H1 (cell line): ENCODE data around the gene PTPRF. TPM values are rescaled to one million over a fixed set of nuclear protein-coding genes. Genes with fewer than 3 reads are reported as not detected.

Source experiments
- CTCF ChIA-PET: fragments of 300-600 bp; sonication (Branson Sonifier 250); formaldehyde crosslinking; loops from one replicate; lab custom pipeline; 2021; ENCODE audit not compliant: partially characterized antibody; lab: Charles Lee
- POLR2A ChIA-PET: fragments of 300-600 bp; sonication (Branson Sonifier 250); formaldehyde crosslinking; loops from one replicate; lab custom pipeline; 2021; ENCODE audit warnings: inconsistent platforms; ENCODE audit not compliant: partially characterized antibody; lab: Charles Lee
- DNase-seq, 2 experiments: peaks; one replicate each; pipeline versions ENCODE4 v3.0.0 to v3.0.0-alpha.2; 2010 to 2022; ENCODE audit warnings: low spot score in 2 of 2, low read depth in 1 of 2, mixed read lengths in 1 of 2
- FAIRE-seq: peaks from 2 replicates; lab custom pipeline; 2011; peaks lifted over from hg19 to GRCh38; lab: Jason Lieb, UNC
- H2AFZ ChIP-seq: 2 replicates; pipeline ENCODE4 v1.8.1; 2012; ENCODE audit warnings: low read length, inconsistent platforms
- H2AK5ac ChIP-seq: 2 replicates; pipeline ENCODE4 v1.6.1; 2013; ENCODE audit warnings: low read depth, low read length
- H2BK120ac ChIP-seq: replicated peaks from 2 replicates; pipeline ENCODE3; 2013; ENCODE audit warnings: low read depth, low read length, inconsistent platforms
- H2BK12ac ChIP-seq: 2 replicates; pipeline ENCODE4 v1.6.1; 2013; ENCODE audit warnings: low read depth, low read length
- H2BK15ac ChIP-seq: 2 replicates; pipeline ENCODE4 v1.6.1; 2013; ENCODE audit warnings: low read length
- H2BK20ac ChIP-seq: 2 replicates; pipeline ENCODE4 v1.6.1; 2013; ENCODE audit warnings: low read length
- H2BK5ac ChIP-seq: 2 replicates; pipeline ENCODE4 v1.6.1; 2013; ENCODE audit warnings: low read depth, low read length
- H3K14ac ChIP-seq: 2 replicates; pipeline ENCODE4 v1.6.1; 2013; ENCODE audit warnings: inconsistent platforms; ENCODE audit not compliant: insufficient read length
- H3K18ac ChIP-seq: 2 replicates; pipeline ENCODE4 v1.6.1; 2013; ENCODE audit warnings: low read length; ENCODE audit errors: extremely low read depth
- H3K23ac ChIP-seq: 2 replicates; pipeline ENCODE4 v1.6.1; 2013; ENCODE audit warnings: inconsistent platforms; ENCODE audit not compliant: insufficient read length
- H3K23me2 ChIP-seq: 2 replicates; pipeline ENCODE4 v1.6.1; 2013; ENCODE audit warnings: low read depth, low read length
- H3K27ac ChIP-seq: 2 replicates; pipeline ENCODE4 v1.6.1; 2011; ENCODE audit warnings: low read depth, low read length, inconsistent platforms
- H3K27me3 ChIP-seq, 4 experiments: replicated peaks in 1 of 4; 1 replicate in 1 of 4; 2 replicates in 3 of 4; pipeline versions ENCODE4 v1.6.1 to v1.8.1; 2011 to 2013; ENCODE audit warnings: low read length in 3 of 4, mild to moderate bottlenecking in 3 of 4, inconsistent platforms in 2 of 4, mixed read lengths in 2 of 4, moderate library complexity in 1 of 4; ENCODE audit not compliant: control insufficient read depth in 3 of 4, insufficient read depth in 3 of 4; ENCODE audit errors: extremely low read depth in 1 of 4
- H3K36me3 ChIP-seq, 4 experiments: 2 replicates each; pipeline versions ENCODE4 v1.6.1 to v1.8.1; 2011 to 2013; ENCODE audit warnings: mild to moderate bottlenecking in 4 of 4, low read length in 3 of 4, moderate library complexity in 2 of 4, control low read depth in 1 of 4, inconsistent platforms in 1 of 4; ENCODE audit not compliant: insufficient read depth in 4 of 4, control insufficient read depth in 2 of 4
- H3K4ac ChIP-seq: replicated peaks from 2 replicates; pipeline ENCODE3; 2013; ENCODE audit warnings: low read length, low read depth, mixed read lengths, inconsistent platforms; ENCODE audit not compliant: insufficient read length
- H3K4me1 ChIP-seq, 4 experiments: replicated peaks in 1 of 4; 1 replicate in 1 of 4; 2 replicates in 3 of 4; pipeline versions ENCODE4 v1.6.1 to v1.8.1; 2011 to 2013; ENCODE audit warnings: low read length in 3 of 4, inconsistent platforms in 2 of 4, mixed read lengths in 1 of 4; ENCODE audit not compliant: insufficient read depth in 4 of 4, control insufficient read depth in 3 of 4
- H3K4me2 ChIP-seq, 2 experiments: 2 replicates each; pipeline versions ENCODE4 v1.6.1 to v1.8.1; 2011 to 2013; ENCODE audit warnings: low read depth in 2 of 2, low read length in 2 of 2, control low read depth in 1 of 2, inconsistent platforms in 1 of 2, mild to moderate bottlenecking in 1 of 2; ENCODE audit not compliant: insufficient read depth in 1 of 2
- H3K4me3 ChIP-seq, 4 experiments: fragments of 200-600, 300-600 bp in 1 of 4; sonication (generic), shearing (Covaris generic), sonication (Bioruptor Twin) in 1 of 4; 2 replicates each; pipeline versions ENCODE4 v1.5.1 to v1.8.1; 2011 to 2016; ENCODE audit warnings: low read length in 4 of 4, low read depth in 3 of 4, control low read depth in 2 of 4, inconsistent platforms in 2 of 4, mild to moderate bottlenecking in 2 of 4, mixed read lengths in 1 of 4, moderate library complexity in 1 of 4; ENCODE audit not compliant: insufficient read depth in 2 of 4; ENCODE audit errors: extremely low read depth in 1 of 4
- H3K56ac ChIP-seq: replicated peaks from 2 replicates; pipeline ENCODE3; 2013; ENCODE audit warnings: low read depth, mild to moderate bottlenecking, mixed read lengths, low read length, inconsistent platforms; ENCODE audit not compliant: insufficient read length
- H3K79me1 ChIP-seq: 2 replicates; pipeline ENCODE4 v1.6.1; 2013; ENCODE audit warnings: low read depth, low read length, control low read depth
- H3K79me2 ChIP-seq, 2 experiments: 2 replicates each; pipeline versions ENCODE4 v1.6.1 to v1.8.1; 2012 to 2013; ENCODE audit warnings: low read length in 2 of 2, mild to moderate bottlenecking in 2 of 2, inconsistent platforms in 1 of 2; ENCODE audit not compliant: insufficient read depth in 2 of 2, control insufficient read depth in 1 of 2
- H3K9ac ChIP-seq, 4 experiments: replicated peaks in 1 of 4; 1 replicate in 1 of 4; 2 replicates in 3 of 4; pipeline versions ENCODE4 v1.6.1 to v1.8.1; 2011 to 2013; ENCODE audit warnings: low read depth in 3 of 4, low read length in 3 of 4, control low read depth in 2 of 4, mild to moderate bottlenecking in 2 of 4, moderate library complexity in 2 of 4, inconsistent platforms in 1 of 4; ENCODE audit errors: extremely low read depth in 1 of 4
- H3K9me3 ChIP-seq, 2 experiments: 2 replicates each; pipeline versions ENCODE4 v1.6.1 to v1.8.1; 2012 to 2013; ENCODE audit warnings: mild to moderate bottlenecking in 2 of 2, moderate library complexity in 2 of 2, control low read depth in 1 of 2, inconsistent platforms in 1 of 2, low read depth in 1 of 2, low read length in 1 of 2, mixed read lengths in 1 of 2; ENCODE audit not compliant: insufficient read depth in 2 of 2
- H4K20me1 ChIP-seq, 2 experiments: replicated peaks in 1 of 2; 2 replicates each; pipeline versions ENCODE3 to v1.8.1; 2011 to 2013; ENCODE audit warnings: inconsistent platforms in 2 of 2, low read length in 2 of 2, mild to moderate bottlenecking in 1 of 2; ENCODE audit not compliant: insufficient read depth in 2 of 2, control insufficient read depth in 1 of 2
- H4K5ac ChIP-seq: 2 replicates; pipeline ENCODE4 v1.6.1; 2013; ENCODE audit warnings: low read length, low read depth, mixed read lengths, inconsistent platforms; ENCODE audit not compliant: insufficient read length
- H4K8ac ChIP-seq: 2 replicates; pipeline ENCODE4 v1.8.0; 2013; ENCODE audit warnings: mild to moderate bottlenecking, moderate library complexity, low read length, inconsistent platforms; ENCODE audit not compliant: insufficient read depth; ENCODE audit errors: extremely low read depth
- H4K91ac ChIP-seq: replicated peaks from 2 replicates; pipeline ENCODE3; 2013; ENCODE audit warnings: low read length, mixed read lengths, inconsistent platforms; ENCODE audit not compliant: insufficient read length
- ASH2L ChIP-seq: fragments of 200-600, 300-600 bp; sonication (generic); IDR thresholded peaks from one replicate; pipeline ENCODE4 v1.7.1; 2017; ENCODE audit warnings: low read length
- GABPA ChIP-seq: IDR thresholded peaks from 2 replicates; pipeline ENCODE4 v1.6.1; 2011; ENCODE audit warnings: mild to moderate bottlenecking, low read length, moderate library complexity, borderline replicate concordance; ENCODE audit not compliant: insufficient read depth
- KDM1A ChIP-seq: fragments of 200-600, 300-600 bp; sonication (generic); IDR thresholded peaks from 2 replicates; pipeline ENCODE4 v1.7.1; 2016; ENCODE audit warnings: mild to moderate bottlenecking, low read length, borderline replicate concordance
- POLR2AphosphoS5 ChIP-seq: IDR thresholded peaks from 2 replicates; pipeline ENCODE4 v1.6.1; 2011; ENCODE audit warnings: low read depth, low read length
- SUZ12 ChIP-seq: fragments of 200-600 bp; sonication (generic); IDR thresholded peaks from 2 replicates; pipeline ENCODE4 v1.6.1; 2012; ENCODE audit warnings: mild to moderate bottlenecking, inconsistent platforms, low read length, moderate library complexity, mixed read lengths
- TAF7 ChIP-seq: optimal IDR thresholded peaks from 2 replicates; pipeline ENCODE3; 2011; ENCODE audit warnings: low read depth, mild to moderate bottlenecking, inconsistent platforms, low read length, moderate library complexity, borderline replicate concordance
- WGBS, 2 experiments: shearing (Covaris generic) in 1 of 2; methylation state at CpG; one replicate each; pipeline versions ENCODE4 v1.1.6 to v1.1.7; 2013 to 2015; ENCODE audit warnings: low lambda C conversion rate in 2 of 2, mixed read lengths in 2 of 2, inconsistent platforms in 1 of 2, low coverage in 1 of 2, missing lambda C conversion rate in 1 of 2; ENCODE audit not compliant: insufficient replicate concordance in 2 of 2, insufficient coverage in 1 of 2, insufficient read length in 1 of 2; ENCODE audit errors: extremely low coverage in 1 of 2, missing lambda C conversion rate in 1 of 2; 5-methylcytosine and 5-hydroxymethylcytosine counted together
- polyA plus RNA-seq, 7 experiments: library from polyadenylated mRNA; depleted of rRNA in 3 of 7; stranded (reverse) in 5 of 7; unstranded in 2 of 7; fragments of >200 nt in 5 of 7; fragments of 200-250 nt in 2 of 7; gene quantifications; 1 replicate in 5 of 7; 2 replicates in 1 of 7; 4 replicates in 1 of 7; pipeline versions ENCODE4 v1.2.1 to v1.2.3, GENCODE V29; 2011 to 2013; ENCODE audit warnings: missing spikeins in 2 of 7, mixed read lengths in 2 of 7
- total RNA-seq: library from RNA; stranded (reverse); fragmentation: NEBNext Ultra II Directional; extraction: Animal tissue kit (Norgen Biotek cat#: 25700); gene quantifications from 2 replicates; pipeline ENCODE4 v1.2.1, GENCODE V29; 2021

PTPRF gene
- total and polyA plus RNA-seq, 2 of the 8 experiments (the other 6 are each of a cell fraction or from before 2014, with no cell fraction given): 136 to 231 TPM

DNA sequence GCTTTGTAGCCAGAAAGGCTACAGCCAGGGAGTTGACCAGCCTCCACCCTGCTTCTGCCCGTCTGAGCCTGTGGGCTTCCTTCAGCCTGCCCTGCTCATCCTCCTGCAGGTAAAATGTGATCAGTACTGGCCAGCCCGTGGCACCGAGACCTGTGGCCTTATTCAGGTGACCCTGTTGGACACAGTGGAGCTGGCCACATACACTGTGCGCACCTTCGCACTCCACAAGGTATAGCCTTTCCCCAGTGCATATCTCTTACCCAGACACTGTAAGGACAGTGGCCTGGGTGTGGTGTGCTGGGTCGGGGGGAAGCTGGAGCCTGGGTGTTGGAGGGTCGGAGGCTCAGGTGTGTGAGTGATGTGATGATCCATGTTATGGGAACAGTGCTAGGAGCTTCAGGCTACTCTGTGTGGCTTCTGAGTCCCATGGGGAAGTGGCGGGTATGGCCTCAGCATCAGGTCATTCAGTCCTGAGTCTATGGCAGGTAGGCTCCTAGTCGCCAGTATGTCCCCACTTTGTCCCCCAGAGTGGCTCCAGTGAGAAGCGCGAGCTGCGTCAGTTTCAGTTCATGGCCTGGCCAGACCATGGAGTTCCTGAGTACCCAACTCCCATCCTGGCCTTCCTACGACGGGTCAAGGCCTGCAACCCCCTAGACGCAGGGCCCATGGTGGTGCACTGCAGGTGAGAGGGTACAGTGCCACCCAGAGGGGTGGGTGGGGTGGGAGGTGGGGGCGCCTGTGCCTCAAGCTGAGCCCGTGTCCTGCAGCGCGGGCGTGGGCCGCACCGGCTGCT is 88.0 kb downstream of the PTPRF start:
- Histone ChIP-seq H3K56ac (no peak overlapping the region), H3K4me2 (no peak overlapping the region), H3K4me1 (no peaks in the 10 kb centered on the region), H2AK5ac (no peak overlapping the region), H3K23ac (no peak overlapping the region), H4K5ac (no peak overlapping the region), H2BK120ac (no peak overlapping the region), H2BK15ac (no peak overlapping the region), H3K14ac (no peak overlapping the region), H2BK20ac (no peak overlapping the region), H3K36me3 (peaks cover 18 to 57% (median 48%) of the 10 kb centered on the region in 4 experiments), H3K27me3 (no peaks in the 10 kb centered on the region), H3K79me1 (no peaks in the 10 kb centered on the region), H3K4ac (no peak overlapping the region), H3K27ac (no peak overlapping the region), H4K91ac (no peak overlapping the region), H3K4me3 (no peak overlapping the region), H2BK5ac (no peak overlapping the region), H2AFZ (no peak overlapping the region), H3K23me2 (no peaks in the 10 kb centered on the region), H3K18ac (no peak overlapping the region), H4K20me1 (peaks cover 3 to 8% of the 10 kb centered on the region in 2 experiments), H3K79me2 (no peaks in the 10 kb centered on the region), H2BK12ac (no peak overlapping the region), H3K9ac (no peak overlapping the region), H4K8ac (no peak overlapping the region), H3K9me3 (no peaks in the 10 kb centered on the region)
- FAIRE-seq (no peak), DNase-seq (no peak)
- POLR2A ChIA-PET: interaction anchor here (0.8 to 2.6 kb wide), 5 partner anchors 12 to 35 kb away, joined by 3 to 6 read pairs (median 4); partner anchors contain the start of gene KDM4A
- no peak for TF ChIP-seq KDM1A
- no peak for TF ChIP-seq SUZ12
- no peak for TF ChIP-seq POLR2AphosphoS5
- no peak for TF ChIP-seq GABPA
- no peak for TF ChIP-seq TAF7
- no peak for TF ChIP-seq ASH2L
- 81% methylated on average over 15 of the region's 22 CpGs; no CpG with 5 or more reads in 1 of the 2 experiments for WGBS, 2 experiments
- CTCF ChIA-PET: interaction anchor here (0.7 to 1.3 kb wide), 5 partner anchors 20 to 180 kb away, joined by 3 to 4 read pairs (median 3); no protein-coding TSS in a partner anchor
